Right lung (tissue), 5 donors: Measurements from ENCODE around the gene FOXD4L3. TPM values are rescaled to one million over a fixed set of nuclear protein-coding genes. Genes with fewer than 3 reads are reported as not detected.

Experiments
- DNase-seq, 2 donors: peaks; one replicate each; pipeline ENCODE4 v3.0.0-alpha.2; 2013
- polyA plus RNA-seq, 5 donors: library from polyadenylated mRNA; unstranded; fragments of 120-200 nt; gene quantifications; one replicate each; pipeline versions ENCODE4 v1.2.1 to v1.2.3, GENCODE V29; 2013; ENCODE audit warnings: inconsistent platforms in 1 of 5, low replicate concordance in 1 of 5; ENCODE audit not compliant: insufficient read length in 5 of 5, insufficient read depth in 1 of 5

Gene FOXD4L3
- polyA plus RNA-seq, 5 donors: 0.28 TPM; not detected in 4

- DNase-seq: peak; percentile 16 to 22
Measured at GRCh38 chr9:68343992-68344391, 41.3 kb downstream of the FOXD4L3 start.

GRCh38 chr9:68351689-68352088, 49.0 kb downstream of the FOXD4L3 start:
- DNase-seq: peak in 1 of 2 donors; percentile 10

Other genes with a start within 250 kb of the FOXD4L3 start
- gene ZNG1C, start 60.9 kb upstream of the FOXD4L3 start, polyA plus RNA-seq: 10 to 100 TPM; 21.7 to 26.5 (median 25.8) TPM
- gene PGM5, start 53.7 kb downstream of the FOXD4L3 start, polyA plus RNA-seq: 10 to 100 TPM; 47.4 to 61.8 (median 54.6) TPM
- gene TMEM252, start 238.0 kb downstream of the FOXD4L3 start, polyA plus RNA-seq: 1 to 10 TPM; 1.9 to 3.5 (median 2.2) TPM